ENCODE results near the gene KANSL1. TPM values are rescaled to one million over a fixed set of nuclear protein-coding genes. Genes with fewer than 3 reads are reported as not detected.
"Not testable (repeated sequence)": the region's sequence is repeated elsewhere in the genome, so short reads cannot be mapped to it uniquely, and the experiment has no call there.

The KANSL1 gene
- total RNA-seq, 3 donors from 2014 or later: 59.5 to 142 (median 111) TPM

DNA sequence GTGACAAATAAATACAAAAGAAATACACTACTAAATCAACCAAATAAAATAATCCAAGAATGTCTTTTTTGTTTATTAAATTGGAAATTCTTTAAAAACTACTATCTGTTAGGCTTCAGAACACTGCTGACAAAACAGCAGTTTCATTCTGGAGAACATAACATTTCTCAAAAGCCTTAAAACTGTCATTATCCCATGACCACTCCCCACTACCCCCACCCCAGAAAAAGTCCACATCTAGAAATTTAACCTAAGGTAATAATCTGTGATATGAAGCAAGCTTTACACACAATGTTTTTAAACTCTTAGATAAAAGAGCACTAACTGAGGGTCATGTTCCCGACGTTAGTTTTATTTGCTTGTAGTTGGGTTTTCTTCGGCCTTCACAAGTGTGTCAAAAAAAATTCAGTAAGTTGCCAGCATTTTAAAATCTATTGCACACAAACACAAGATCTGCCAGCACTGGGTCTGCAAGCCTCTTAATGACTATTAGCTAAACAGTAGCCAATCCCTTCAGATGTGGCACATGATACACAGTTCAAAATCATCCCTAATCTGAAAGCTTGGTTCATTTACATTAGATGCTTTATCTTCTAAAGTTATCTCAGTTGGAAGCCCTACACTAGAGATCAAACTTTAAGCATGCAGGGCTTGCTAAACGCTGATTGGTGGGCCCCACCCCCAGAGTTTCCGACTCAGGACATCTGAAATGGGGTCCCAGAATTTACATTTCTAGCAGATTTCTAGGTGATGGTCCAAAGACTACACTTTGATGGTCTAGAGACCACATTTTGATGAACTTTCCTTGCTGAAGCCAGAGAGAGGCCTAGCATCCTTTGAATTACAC is 75.2 kb downstream of the KANSL1 start:
- Histone ChIP-seq H3K27ac (no peak overlapping the region), H3K27me3 (no peaks in the 10 kb centered on the region), H3K36me3 (no peaks in the 10 kb centered on the region), H3K4me3 (no peak overlapping the region), H3K9me3 (no peaks in the 10 kb centered on the region), H3K4me1 (peaks cover 0 to 15% of the 10 kb centered on the region in 2 donors)
- TF ChIP-seq POLR2AphosphoS5 (IDR thresholded peaks at IDR 0.05) (no peak), POLR2A (IDR thresholded peaks at IDR 0.05) (no peak)
- TF ChIP-seq, protein P1, sequence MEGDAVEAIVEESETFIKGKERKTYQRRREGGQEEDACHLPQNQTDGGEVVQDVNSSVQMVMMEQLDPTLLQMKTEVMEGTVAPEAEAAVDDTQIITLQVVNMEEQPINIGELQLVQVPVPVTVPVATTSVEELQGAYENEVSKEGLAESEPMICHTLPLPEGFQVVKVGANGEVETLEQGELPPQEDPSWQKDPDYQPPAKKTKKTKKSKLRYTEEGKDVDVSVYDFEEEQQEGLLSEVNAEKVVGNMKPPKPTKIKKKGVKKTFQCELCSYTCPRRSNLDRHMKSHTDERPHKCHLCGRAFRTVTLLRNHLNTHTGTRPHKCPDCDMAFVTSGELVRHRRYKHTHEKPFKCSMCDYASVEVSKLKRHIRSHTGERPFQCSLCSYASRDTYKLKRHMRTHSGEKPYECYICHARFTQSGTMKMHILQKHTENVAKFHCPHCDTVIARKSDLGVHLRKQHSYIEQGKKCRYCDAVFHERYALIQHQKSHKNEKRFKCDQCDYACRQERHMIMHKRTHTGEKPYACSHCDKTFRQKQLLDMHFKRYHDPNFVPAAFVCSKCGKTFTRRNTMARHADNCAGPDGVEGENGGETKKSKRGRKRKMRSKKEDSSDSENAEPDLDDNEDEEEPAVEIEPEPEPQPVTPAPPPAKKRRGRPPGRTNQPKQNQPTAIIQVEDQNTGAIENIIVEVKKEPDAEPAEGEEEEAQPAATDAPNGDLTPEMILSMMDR (IDR thresholded peaks at IDR 0.05): no peak
- intact Hi-C loops (cut with DNase I; ENCODE audit: low total_unique reads): no loop called here
- no peak for DNase-seq (ENCODE audit: low spot score in 2 of 2)

DNA sequence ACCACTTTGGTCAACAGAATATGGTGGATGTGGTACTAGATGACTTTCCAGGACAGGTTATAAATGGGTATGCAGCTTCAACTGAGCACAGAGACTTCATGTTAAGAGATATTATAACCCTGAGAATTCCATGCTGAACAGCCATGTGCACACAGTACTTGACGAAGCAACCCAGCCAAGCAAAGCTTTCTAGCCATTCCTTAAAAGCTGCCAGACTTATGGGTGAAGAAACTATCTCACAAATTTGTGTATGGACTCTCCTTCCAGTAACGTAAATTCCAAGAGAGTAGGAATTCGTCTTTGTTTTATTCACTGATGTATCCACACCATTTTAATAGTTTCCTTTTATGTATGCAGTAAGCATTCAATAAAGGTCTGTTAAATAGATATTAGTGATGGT is 76.1 kb downstream of the KANSL1 start:
- Histone ChIP-seq H3K9me3 (no peaks in the 10 kb centered on the region), H3K27me3 (no peaks in the 10 kb centered on the region), H3K4me3 (no peak overlapping the region), H3K4me1 (peaks cover 0 to 15% of the 10 kb centered on the region in 2 donors), H3K27ac (no peak overlapping the region), H3K36me3 (no peaks in the 10 kb centered on the region)
- no peak for DNase-seq (ENCODE audit: low spot score in 2 of 2)
- TF ChIP-seq, protein P1 (IDR thresholded peaks at IDR 0.05): no peak
- TF ChIP-seq POLR2AphosphoS5 (IDR thresholded peaks at IDR 0.05) (no peak), POLR2A (IDR thresholded peaks at IDR 0.05) (no peak)
- intact Hi-C loops (cut with DNase I; ENCODE audit: low total_unique reads): no loop called here

DNA sequence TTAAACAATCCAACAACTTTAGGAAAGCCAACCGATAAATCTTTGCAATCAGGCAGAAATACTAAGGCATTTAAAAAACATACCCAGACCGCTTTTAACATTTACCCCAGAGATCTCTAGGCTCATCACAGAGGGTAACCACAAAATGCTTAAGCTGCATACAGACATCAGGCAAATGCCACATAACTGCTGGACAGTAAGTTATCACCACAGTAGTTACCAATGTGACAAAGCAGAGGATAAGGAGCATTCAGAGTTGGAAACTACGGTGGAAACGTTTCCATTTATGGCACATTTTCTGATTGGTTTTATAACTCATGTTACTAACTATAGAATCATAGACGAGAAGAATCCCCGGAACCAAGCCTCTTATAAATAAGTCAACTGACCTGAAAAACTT is 77.5 kb downstream of the KANSL1 start:
- Histone ChIP-seq H3K4me3 (no peak overlapping the region), H3K4me1 (peaks cover 0 to 8% of the 10 kb centered on the region in 2 donors), H3K36me3 (no peaks in the 10 kb centered on the region), H3K9me3 (no peaks in the 10 kb centered on the region), H3K27ac (no peak overlapping the region), H3K27me3 (no peaks in the 10 kb centered on the region)
- TF ChIP-seq, protein P1 (IDR thresholded peaks at IDR 0.05): no peak
- TF ChIP-seq POLR2AphosphoS5 (IDR thresholded peaks at IDR 0.05) (no peak), POLR2A (IDR thresholded peaks at IDR 0.05) (no peak)
- no peak for DNase-seq (ENCODE audit: low spot score in 2 of 2)
- intact Hi-C loops (cut with DNase I; ENCODE audit: low total_unique reads): no loop called here

DNA sequence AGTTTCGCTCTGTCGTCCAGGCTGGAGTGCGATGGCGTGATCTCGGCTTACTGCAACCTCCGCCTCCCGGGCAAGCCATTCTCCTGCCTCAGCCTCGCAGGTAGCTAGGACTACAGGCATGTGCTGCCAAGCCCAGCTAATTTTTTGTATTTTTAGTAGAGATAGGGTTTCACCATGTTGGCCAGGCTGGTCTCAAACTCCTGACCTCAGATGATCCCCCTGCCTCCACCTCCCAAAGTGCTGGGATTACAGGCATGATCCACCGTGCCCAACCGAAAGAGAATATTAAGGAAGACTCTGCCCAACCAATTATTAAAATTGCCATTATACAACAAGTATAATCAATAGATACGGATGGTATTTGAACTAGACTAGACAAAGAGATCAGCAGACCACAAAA is 82.0 kb downstream of the KANSL1 start:
- H3K9me3 ChIP-seq; intact Hi-C loops (cut with DNase I; ENCODE audit: low total_unique reads); H3K4me3 ChIP-seq; DNase-seq (ENCODE audit: low spot score in 2 of 2); H3K36me3 ChIP-seq; H3K27me3 ChIP-seq; H3K27ac ChIP-seq: not testable (repeated sequence)
- peaks cover 0 to 23% of the 10 kb centered on the region in 2 donors for H3K4me1 ChIP-seq

DNA sequence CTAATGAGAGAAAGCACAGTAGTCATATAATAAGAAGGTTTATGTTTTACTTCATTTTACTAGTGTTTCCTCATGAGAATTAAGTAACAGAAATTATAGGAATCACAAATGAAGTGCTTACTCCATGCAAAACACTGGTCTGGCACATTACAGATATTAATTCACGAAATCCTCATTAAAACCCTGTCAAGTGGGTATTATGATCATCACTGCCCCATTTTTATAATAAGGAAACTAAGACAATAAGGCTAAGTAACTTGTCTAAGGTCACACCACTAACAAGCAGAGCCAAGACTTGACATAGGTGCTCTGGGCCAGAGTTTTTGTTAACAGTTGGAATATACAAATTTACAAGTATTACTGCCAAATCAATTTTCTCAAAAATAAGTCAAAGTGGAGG is 83.0 kb downstream of the KANSL1 start:
- intact Hi-C loops (cut with DNase I; ENCODE audit: low total_unique reads): no loop called here

DNA sequence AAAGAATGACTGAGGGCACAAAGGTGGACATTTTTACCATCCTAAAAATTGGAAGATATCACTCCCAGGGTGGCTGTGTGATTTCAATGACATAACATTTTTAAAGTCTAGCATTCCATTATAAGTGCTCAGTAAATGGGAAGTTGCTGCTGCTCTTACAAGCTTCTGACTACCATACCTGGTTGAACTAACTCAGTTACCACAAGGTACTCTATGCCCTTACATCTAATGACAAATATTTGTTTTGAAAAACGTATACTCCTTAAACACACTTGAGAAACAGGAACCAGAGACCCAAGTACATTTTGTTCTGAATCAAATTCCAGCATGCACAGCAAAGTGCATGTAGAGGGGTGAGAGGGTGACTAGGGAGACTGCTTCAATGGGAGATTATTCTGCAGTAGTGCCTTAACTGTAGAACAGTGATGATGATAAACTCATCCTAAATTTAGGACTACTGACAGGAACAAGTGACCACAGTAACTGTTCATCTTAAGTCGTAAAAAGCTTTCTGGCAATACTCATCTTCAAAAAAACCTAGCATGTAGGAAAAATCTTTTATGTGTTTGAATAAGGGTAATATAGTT is 83.5 kb downstream of the KANSL1 start:
- TF ChIP-seq, protein P1 (IDR thresholded peaks at IDR 0.05): no peak
- TF ChIP-seq POLR2AphosphoS5 (IDR thresholded peaks at IDR 0.05): no peak
- intact Hi-C loops (cut with DNase I; ENCODE audit: low total_unique reads): no loop called here
- no peak for DNase-seq (ENCODE audit: low spot score in 2 of 2)
- Histone ChIP-seq H3K36me3 (no peaks in the 10 kb centered on the region), H3K9me3 (no peaks in the 10 kb centered on the region), H3K4me1 (peaks cover 0 to 23% of the 10 kb centered on the region in 2 donors), H3K27ac (no peak overlapping the region), H3K4me3 (no peak overlapping the region), H3K27me3 (no peaks in the 10 kb centered on the region)

More for the DNA sequence above, 83.0 kb downstream of the KANSL1 start:
- Histone ChIP-seq H3K4me1 (peaks cover 0 to 23% of the 10 kb centered on the region in 2 donors), H3K9me3 (no peaks in the 10 kb centered on the region), H3K27me3 (no peaks in the 10 kb centered on the region), H3K36me3 (no peaks in the 10 kb centered on the region), H3K4me3 (no peak overlapping the region), H3K27ac (no peak overlapping the region)
- no peak for DNase-seq (ENCODE audit: low spot score in 2 of 2)
- no peak for TF ChIP-seq POLR2A (IDR thresholded peaks at IDR 0.05)
